ENCODE data around the gene NCK2. TPM values are rescaled to one million over a fixed set of nuclear protein-coding genes. Genes with fewer than 3 reads are reported as not detected.

The NCK2 gene
- polyA plus RNA-seq, 2 of the 4 experiments (the other 2 are of a cell fraction) = 17.1 to 17.8 TPM

GRCh38 chr2:105800036-105800713 is 55.5 kb downstream of the NCK2 start:
- H3K4me2 ChIP-seq = no peak overlapping the region
- 92% methylated on average over 9 of the region's 9 CpGs for WGBS (ENCODE audit: missing lambda C conversion rate)
- no peaks in the 10 kb centered on the region for H3K9me3 ChIP-seq
- no peak for TF ChIP-seq USF2 (IDR thresholded peaks at IDR 0.05)
- no peak for TF ChIP-seq E2F6 (IDR thresholded peaks at IDR 0.05; ENCODE audit: borderline replicate concordance, low read depth)
- no peak for TF ChIP-seq FOXS1 (CRISPR knock-in tag; IDR thresholded peaks at IDR 0.05)
- TF ChIP-seq EHMT2 (IDR thresholded peaks at IDR 0.05; ENCODE audit: low read depth) = no peak
- TF ChIP-seq CBX2 (IDR thresholded peaks at IDR 0.05; ENCODE audit: borderline replicate concordance, low read depth) = no peak
- DNase-seq (ENCODE audit: low read depth in 1 of 2, low spot score in 1 of 2) (no peak), ATAC-seq (no peak), FAIRE-seq (no peak)
- CTCF ChIA-PET = no interaction called here
- POLR2A ChIA-PET = no interaction called here
- H3K27ac ChIP-seq = no peak overlapping the region
- no peak overlapping the region for H3K4me3 ChIP-seq
- no peaks in the 10 kb centered on the region for H3K4me1 ChIP-seq

GRCh38 chr2:105800953-105801635 is 56.4 kb downstream of the NCK2 start:
- POLR2A ChIA-PET = no interaction called here

GRCh38 chr2:105801961-105802360 is 57.2 kb downstream of the NCK2 start:
- Histone ChIP-seq H3K4me3 (no peak overlapping the region), H3K4me2 (no peak overlapping the region), H3K27ac (no peak overlapping the region), H3K4me1 (no peaks in the 10 kb centered on the region), H3K9me3 (no peaks in the 10 kb centered on the region)
- ChIA-PET POLR2A (no interaction called here), CTCF (interaction anchor here (1.2 kb wide), 1 partner anchor 15 kb away, joined by 3 read pairs; no protein-coding TSS in a partner anchor)
- FAIRE-seq = no peak
- no peak for ATAC-seq
- WGBS (ENCODE audit: missing lambda C conversion rate) = 99% methylated on average over 4 of the region's 4 CpGs
- TF ChIP-seq PBX3 (IDR thresholded peaks at IDR 0.05) (no peak), EHF (CRISPR knock-in tag; IDR thresholded peaks at IDR 0.05) (no peak), USF2 (IDR thresholded peaks at IDR 0.05) (no peak), E2F6 (IDR thresholded peaks at IDR 0.05; ENCODE audit: borderline replicate concordance, low read depth) (no peak), ZC3H11A (IDR thresholded peaks at IDR 0.05) (no peak), ZFP36 (IDR thresholded peaks at IDR 0.05; ENCODE audit: borderline replicate concordance, partially characterized antibody) (no peak), POLR2AphosphoS2 (conservative IDR thresholded peaks at IDR 0.05; ENCODE audit: low read length) (no peak), HOXB13 (CRISPR knock-in tag; IDR thresholded peaks at IDR 0.05; ENCODE audit: low read depth) (no peak), SREBF2 (IDR thresholded peaks at IDR 0.05) (no peak), CHD2 (IDR thresholded peaks at IDR 0.05; ENCODE audit: low read length, partially characterized antibody) (no peak), FOSB (CRISPR knock-in tag; IDR thresholded peaks at IDR 0.05) (no peak), RFX5 (IDR thresholded peaks at IDR 0.05) (no peak), POLR2A (IDR thresholded peaks at IDR 0.05; ENCODE audit: low read length) (no peak), RARB (CRISPR knock-in tag; IDR thresholded peaks at IDR 0.05) (no peak), TP53 (CRISPR knock-in tag; IDR thresholded peaks at IDR 0.05) (no peak), FOSL2 (IDR thresholded peaks at IDR 0.05) (no peak), FOSL2 (CRISPR knock-in tag; IDR thresholded peaks at IDR 0.05) (no peak), KDM1A (IDR thresholded peaks at IDR 0.05; ENCODE audit: low read depth) (no peak)
- DNase-seq (ENCODE audit: low read depth in 1 of 2, low spot score in 1 of 2) = no peak

More at GRCh38 chr2:105800953-105801635, 56.4 kb downstream of the NCK2 start:
- Histone ChIP-seq H3K4me2 (no peak overlapping the region), H3K4me1 (no peaks in the 10 kb centered on the region), H3K27ac (no peak overlapping the region), H3K9me3 (no peaks in the 10 kb centered on the region), H3K4me3 (no peak overlapping the region)
- no peak for TF ChIP-seq POLR2A (IDR thresholded peaks at IDR 0.05; ENCODE audit: low read length)
- no peak for TF ChIP-seq JUNB (IDR thresholded peaks at IDR 0.05)
- no peak for TF ChIP-seq NFE2L2 (conservative IDR thresholded peaks at IDR 0.05; ENCODE audit: low read length)
- no peak for TF ChIP-seq RNF2 (IDR thresholded peaks at IDR 0.05; ENCODE audit: borderline replicate concordance, low read depth)
- TF ChIP-seq HOXA7 (CRISPR knock-in tag; IDR thresholded peaks at IDR 0.05) = no peak
- ATAC-seq = no peak
- FAIRE-seq = no peak
- WGBS (ENCODE audit: missing lambda C conversion rate) = 86% methylated on average over 13 of the region's 13 CpGs
- DNase-seq (ENCODE audit: low read depth in 1 of 2, low spot score in 1 of 2) = no peak
- CTCF ChIA-PET = interaction anchor here (0.6 to 1.2 kb wide), 2 partner anchors 14 to 19 kb away, joined by 3 read pairs; no protein-coding TSS in a partner anchor

Data from A549 (cell line).